Measurements from ENCODE around the gene FHAD1. TPM values are rescaled to one million over a fixed set of nuclear protein-coding genes. Genes with fewer than 3 reads are reported as not detected.

Gene FHAD1
- total RNA-seq, 1 experiment from 2014 or later = 0.42 TPM

DNA sequence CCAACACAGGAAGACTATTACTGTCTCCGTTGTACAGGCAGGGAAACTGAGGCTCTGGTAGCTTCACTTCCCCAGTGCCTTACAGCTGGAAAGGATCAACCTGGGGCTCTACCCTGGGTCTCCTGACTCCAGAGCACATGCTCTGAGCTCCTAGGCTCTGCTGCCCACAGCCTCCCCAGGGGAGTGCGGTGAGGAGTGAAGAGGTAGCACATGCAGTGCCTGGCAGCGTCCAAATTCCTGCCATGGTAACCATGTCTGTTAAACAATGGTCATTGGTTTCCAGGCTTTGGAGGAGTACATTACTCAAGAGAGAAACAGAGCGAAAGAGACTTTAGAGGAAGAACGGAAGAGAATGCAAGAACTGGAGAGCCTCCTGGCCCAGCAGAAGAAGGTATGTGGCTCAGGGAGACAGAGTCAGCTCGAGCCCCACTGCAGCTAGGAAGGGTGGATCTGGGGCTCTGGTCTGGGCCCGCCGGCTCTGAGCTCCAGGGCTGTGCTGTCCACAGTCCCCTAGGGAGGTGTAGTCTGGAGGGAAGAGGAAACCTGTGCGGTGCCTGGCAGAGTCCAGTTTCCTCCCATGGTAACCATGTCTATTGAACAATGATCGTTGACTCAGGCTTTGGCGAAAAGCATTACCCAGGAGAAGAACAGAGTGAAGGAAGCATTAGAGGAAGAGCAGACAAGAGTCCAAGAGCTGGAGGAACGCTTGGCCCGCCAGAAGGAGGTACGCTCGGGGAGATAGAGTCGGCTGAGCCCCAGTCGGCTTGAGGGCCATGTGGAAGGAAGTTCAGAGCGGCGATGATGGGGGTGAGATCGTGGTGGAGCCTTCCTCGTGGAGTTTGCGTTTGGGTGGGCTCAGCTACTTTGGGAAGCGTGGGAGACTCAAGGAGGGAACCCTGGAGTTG, 98.0 kb downstream of the FHAD1 start:
- DNase-seq (ENCODE audit: low read depth, low spot score) = no peak
- in situ Hi-C loops (cut with HindIII; ENCODE audit: low pct_unique_long_range_greater_than_20kb, low sequenced_read_pairs) = no loop called here

DNA sequence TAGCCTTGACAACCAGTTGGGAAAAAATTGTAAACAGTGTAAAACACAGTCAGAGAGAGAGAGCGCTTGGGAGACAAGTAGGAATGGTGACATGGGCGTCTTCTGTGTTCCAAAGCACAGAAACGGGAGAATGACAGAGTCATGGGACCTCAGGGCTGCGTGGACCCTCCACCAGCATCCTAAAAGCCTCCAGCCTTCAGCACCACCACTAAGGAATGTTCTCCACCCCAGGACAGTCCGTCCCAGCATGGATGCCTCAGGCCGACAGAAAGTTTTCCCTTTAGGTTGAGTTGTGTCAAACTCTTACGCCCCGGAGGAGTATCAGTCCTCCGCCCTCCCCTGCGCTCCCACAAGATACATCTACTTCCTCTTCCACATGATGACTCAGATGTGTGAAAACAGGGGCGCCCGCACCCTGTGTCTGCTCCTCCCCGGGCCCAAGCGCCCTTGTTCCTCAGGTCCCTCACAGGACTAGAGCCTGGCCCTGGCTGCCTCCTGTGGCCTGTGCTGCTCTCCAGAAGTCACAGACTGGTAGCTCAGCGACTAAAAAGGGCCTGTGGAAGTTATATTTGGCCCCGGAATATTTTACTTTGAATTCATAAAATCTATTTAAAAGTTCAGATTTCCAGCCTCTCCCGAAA, 98.8 kb downstream of the FHAD1 start:
- DNase-seq (ENCODE audit: low read depth, low spot score) = no peak
- in situ Hi-C loops (cut with HindIII; ENCODE audit: low pct_unique_long_range_greater_than_20kb, low sequenced_read_pairs) = no loop called here

DNA sequence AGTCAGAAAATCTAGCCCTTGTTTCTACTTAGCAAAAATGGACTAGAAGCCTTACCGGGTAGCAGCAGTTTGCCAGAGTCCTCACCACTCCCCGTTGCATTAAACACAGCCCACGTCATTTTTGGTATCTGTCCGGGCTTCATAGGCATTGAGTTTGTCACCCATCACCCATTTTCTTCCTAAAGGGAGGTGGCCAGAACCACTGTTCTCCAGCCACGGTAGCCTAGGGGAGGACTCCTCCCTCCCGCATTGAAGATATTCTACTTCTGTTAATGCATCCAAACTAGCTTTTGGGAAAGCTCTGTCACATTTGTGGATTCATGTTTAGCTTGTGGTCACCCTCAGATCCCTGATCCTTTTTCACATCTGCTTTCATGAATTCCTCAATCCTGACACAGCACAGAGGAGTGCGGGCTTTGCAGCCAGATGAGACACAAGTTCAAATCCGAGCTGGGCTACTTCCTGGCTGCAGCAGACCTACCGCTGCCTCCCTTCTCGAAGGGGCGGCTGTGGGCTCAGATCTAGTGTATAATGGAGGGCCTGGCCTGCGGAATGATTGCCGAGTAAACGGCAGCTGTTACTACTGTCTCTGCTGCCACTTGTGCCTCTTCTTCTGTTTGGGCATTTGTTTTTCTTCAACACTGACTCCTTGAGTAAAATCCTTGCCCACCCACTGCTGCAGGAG, 99.5 kb downstream of the FHAD1 start:
- DNase-seq (ENCODE audit: low read depth, low spot score) = no peak
- in situ Hi-C loops (cut with HindIII; ENCODE audit: low pct_unique_long_range_greater_than_20kb, low sequenced_read_pairs) = no loop called here

DNA sequence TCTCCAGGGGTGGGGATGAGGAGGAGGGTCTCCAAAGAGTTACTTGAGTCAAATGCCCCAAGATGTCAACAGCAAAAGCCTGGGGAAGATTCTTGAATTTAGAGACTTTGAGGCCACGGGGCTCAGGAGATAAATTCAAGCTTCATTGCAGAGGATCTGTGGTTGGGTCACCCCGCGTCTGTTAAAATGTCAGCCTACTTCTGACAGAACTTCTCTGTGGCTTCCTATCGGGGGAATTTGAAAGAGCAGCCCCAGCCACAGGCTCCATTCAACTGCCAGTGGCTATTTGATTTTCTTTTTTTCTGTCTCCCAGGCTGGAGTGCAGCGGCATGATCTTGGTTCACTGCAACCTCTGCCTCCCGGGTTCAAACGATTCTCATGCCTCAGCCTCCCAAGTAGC, 100.2 kb downstream of the FHAD1 start:
- in situ Hi-C loops (cut with HindIII; ENCODE audit: low pct_unique_long_range_greater_than_20kb, low sequenced_read_pairs) = no loop called here
- DNase-seq (ENCODE audit: low read depth, low spot score) = no peak

DNA sequence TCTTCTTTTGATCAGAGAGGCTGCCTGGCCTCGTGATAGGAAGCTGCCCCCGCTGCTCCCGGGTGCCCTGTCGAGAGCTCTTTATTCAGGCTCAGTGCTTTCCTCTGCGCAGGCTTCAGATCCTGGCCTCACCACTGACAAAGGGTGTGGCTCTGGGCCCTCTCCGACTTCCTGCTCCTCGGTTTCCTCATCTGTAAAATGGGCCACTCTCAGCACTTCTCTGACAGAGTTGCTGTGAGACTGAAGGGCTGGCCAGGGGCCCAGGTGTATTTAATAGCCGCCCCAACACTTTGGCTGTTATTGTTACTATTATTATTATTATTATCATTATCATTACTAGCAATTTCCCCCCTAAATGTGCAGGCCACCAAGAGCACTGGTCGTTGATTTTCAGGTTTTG, 101.6 kb downstream of the FHAD1 start:
- DNase-seq (ENCODE audit: low read depth, low spot score) = no peak
- in situ Hi-C loops (cut with HindIII; ENCODE audit: low pct_unique_long_range_greater_than_20kb, low sequenced_read_pairs) = no loop called here

DNA sequence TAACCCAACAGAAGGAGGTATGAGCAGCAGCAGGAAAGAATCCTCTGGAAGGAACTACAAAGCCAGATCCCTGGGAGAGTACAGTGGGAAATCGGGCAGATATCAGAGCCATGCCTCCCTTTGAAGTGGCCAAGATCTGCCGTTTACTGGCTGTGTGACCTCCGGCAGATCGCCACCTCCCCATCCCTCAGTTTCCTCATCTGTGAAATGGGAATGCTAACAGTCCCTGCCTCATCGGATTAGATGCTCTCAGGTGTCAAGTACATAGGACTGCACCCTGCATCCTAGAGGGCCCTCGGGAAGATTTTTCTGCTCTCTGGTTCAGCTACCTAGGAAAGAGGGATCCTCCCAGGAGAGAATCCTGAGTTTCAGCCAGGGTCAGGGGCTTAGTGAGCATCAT, 102.1 kb downstream of the FHAD1 start:
- DNase-seq (ENCODE audit: low read depth, low spot score) = no peak
- in situ Hi-C loops (cut with HindIII; ENCODE audit: low pct_unique_long_range_greater_than_20kb, low sequenced_read_pairs) = no loop called here

DNA sequence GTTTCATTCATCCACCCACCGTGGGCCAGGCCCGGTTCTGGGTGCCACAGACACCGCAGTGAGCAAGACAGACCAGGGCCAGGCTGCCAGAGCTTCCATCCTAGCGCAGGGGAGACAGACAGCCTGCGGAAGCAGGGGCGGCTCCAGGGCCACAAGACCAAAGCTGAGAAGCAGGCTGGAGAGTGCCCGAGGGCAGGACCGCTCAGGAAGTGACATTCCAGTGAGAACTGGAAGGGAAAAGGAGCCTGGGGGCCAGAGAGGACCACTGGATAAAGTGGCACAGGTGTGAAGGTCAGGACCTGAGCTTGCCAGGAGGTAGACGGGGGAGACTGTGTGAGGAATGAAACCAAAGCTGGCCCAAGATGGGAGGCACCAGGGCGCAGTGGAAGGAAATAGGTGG, 103.1 kb downstream of the FHAD1 start:
- in situ Hi-C loops (cut with HindIII; ENCODE audit: low pct_unique_long_range_greater_than_20kb, low sequenced_read_pairs) = no loop called here
- no peak for DNase-seq (ENCODE audit: low read depth, low spot score)

DNA sequence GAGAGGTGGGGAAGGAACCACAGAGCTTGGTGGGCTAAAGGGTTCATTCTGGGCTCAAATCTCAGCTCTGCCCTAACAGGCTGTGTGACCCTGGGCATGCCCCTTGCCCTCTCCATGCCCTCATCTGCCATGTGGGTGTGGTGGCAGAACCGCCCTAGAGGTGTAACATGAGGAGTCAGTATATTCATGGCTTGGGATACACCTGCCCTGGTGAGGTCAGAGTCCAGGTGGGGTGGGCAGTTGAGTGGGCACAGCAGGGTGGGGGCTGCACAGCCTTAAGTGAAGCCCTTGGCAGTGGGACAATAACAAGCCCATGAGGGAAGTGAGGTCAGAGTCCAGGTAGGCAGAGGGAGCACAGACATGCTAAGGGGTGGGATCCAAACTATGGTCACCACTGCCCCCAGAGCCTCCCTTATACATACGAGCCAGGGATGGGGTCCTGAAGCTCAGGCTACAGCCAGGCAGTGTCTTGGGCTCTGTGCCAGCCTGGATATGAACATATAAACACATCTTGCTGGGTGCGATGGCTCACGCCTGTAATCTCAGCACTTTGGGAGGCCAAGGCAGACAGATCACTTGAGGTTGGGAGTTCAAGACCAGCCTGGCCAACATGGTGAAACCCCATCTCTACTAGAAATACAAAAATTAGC, 103.7 kb downstream of the FHAD1 start:
- in situ Hi-C loops (cut with HindIII; ENCODE audit: low pct_unique_long_range_greater_than_20kb, low sequenced_read_pairs) = no loop called here
- DNase-seq (ENCODE audit: low read depth, low spot score) = no peak

DNA sequence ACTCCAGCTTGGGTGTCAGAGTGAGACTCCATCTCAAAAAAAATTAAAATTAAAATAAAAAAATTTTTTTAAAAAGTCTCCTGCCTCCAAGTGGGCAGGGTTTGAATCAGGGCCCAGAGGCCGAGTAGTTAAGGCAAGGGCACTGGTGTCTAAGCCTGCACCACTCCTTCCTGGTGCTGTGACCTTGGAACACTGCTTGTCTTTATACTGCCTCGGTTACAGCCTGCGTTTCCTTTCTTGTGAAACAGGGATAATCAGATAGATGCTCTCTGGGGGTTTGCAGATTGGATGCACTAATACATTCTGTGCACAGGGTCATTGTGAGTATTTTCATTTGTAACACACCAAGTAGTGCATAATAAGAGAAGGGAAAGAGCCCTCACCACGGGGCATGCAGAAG, 104.3 kb downstream of the FHAD1 start:
- no peak for DNase-seq (ENCODE audit: low read depth, low spot score)
- in situ Hi-C loops (cut with HindIII; ENCODE audit: low pct_unique_long_range_greater_than_20kb, low sequenced_read_pairs) = no loop called here

DNA sequence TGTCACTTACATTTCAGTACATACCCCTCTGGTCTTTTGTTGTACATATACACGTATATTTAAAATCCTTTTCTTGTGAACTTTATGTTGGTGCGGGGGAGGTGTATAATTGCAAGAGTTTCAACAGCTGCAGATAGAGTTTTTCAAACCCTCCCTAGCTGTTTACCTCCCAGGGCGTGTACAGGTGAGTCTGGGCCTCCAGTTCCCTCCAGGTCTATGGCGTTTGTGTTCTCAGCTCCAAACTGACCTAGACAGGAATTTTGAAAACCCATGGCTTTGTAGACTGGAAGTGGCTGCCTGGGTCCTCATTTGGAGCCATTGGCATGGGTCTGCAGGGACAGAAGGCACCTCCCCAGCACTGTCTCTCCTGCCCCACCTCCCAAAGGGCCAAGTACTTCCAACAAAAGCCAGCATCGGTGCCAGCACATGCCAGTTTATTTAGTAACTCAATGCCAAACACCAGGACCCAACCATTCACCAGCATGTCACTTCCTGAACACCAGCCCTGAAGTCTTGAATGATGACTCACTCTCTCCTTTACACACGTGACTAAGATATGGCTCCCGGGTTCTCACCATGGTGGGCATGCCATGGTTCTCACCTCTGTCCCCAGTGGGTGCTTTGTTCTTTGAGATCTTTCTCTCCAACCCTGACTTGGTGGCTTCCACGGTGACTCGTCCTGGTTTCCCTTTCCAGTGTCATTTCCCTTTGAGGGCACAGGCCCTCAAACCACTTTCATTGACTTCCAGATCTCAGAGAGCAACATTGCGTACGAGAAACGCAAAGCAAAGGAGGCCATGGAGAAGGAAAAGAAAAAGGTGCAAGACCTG, 105.3 kb downstream of the FHAD1 start:
- in situ Hi-C loops (cut with HindIII; ENCODE audit: low pct_unique_long_range_greater_than_20kb, low sequenced_read_pairs) = no loop called here
- DNase-seq (ENCODE audit: low read depth, low spot score) = peak; percentile 37

DNA sequence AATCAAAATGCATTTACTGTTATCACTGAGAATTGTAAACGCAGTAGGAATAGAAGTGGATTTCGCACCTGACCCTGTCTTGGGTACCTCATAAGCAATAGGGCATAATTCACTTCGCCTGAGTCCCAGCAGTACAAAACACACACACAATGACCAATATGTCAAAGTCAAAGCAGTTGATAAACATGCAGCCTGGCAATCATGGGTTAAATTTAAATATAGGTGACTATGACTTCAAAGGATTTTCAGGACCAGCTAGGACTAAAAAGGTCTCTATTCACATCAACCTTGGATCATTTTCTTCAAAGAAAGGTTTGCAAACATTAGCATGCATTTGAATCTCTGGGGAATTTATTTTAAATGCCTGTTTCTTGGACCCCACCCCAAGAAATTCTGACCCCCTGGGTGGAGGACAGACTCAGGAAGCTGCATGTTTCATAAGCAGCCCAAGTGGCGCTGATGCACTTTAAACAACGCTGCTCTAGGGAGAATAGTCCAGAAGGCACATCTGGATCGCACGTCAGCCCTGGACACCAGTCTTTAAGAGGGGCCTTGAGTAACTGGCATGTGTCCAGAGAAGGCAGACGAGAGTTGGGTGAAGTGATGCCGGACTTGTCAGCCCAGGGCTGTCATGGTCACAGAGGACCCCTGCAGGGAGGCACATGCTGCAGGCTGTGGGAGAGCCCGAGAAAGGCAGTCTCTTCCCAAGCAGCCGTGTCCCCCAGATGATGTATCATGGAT, 107.0 kb downstream of the FHAD1 start:
- no peak for DNase-seq (ENCODE audit: low read depth, low spot score)

DNA sequence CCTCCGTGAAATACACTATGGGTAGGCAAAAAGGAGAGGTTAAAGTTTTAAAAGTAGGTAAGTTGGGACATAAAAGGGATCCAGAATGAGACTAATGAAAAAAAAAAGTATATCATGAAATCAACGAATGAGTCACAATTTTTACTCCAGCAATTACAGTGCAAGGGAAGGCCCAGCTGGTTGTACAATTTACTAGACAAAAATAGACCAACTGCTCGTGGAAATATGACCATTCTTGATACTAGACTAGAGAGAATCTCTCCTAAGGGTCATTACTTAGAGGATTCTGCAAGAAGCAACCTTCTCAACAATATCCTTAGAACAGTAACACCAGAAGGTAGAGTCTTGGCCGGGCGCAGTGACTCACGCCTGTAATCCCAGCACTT, 107.5 kb downstream of the FHAD1 start:
- in situ Hi-C loops (cut with HindIII; ENCODE audit: low pct_unique_long_range_greater_than_20kb, low sequenced_read_pairs) = no loop called here
- DNase-seq (ENCODE audit: low read depth, low spot score) = no peak

More for the DNA sequence above, 107.0 kb downstream of the FHAD1 start:
- in situ Hi-C loops (cut with HindIII; ENCODE audit: low pct_unique_long_range_greater_than_20kb, low sequenced_read_pairs) = no loop called here

DNA sequence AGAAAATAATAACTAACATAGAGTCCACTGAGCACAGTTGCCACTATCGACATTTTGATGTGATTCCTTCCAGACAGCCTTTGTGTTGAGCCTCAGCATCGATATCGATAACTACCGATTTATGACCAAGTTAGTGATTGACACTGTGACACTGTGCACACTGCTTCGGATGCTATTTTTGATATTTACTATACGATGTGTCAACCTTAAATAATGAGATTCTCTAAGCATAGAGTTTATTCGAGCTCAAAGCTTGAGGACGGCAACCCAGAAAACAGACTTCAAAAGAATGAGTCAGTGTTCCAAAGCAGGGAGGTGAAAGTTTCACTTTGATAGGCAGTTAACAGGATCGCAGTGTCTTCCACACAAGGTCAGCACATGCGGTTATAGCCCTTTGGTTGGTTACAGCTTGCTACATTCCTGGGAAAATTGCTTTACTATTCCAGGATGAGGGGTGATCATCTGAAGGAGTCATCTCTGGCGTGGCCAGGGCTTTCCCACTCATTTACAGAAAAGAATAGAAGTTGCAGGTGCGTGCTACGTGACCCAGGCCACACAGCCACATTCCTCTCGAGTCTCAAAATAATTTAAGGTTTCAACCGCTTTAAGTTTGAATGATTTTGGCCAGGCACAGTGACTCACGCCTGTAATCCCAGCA, 109.1 kb downstream of the FHAD1 start:
- DNase-seq (ENCODE audit: low read depth, low spot score) = no peak
- in situ Hi-C loops (cut with HindIII; ENCODE audit: low pct_unique_long_range_greater_than_20kb, low sequenced_read_pairs) = no loop called here

DNA sequence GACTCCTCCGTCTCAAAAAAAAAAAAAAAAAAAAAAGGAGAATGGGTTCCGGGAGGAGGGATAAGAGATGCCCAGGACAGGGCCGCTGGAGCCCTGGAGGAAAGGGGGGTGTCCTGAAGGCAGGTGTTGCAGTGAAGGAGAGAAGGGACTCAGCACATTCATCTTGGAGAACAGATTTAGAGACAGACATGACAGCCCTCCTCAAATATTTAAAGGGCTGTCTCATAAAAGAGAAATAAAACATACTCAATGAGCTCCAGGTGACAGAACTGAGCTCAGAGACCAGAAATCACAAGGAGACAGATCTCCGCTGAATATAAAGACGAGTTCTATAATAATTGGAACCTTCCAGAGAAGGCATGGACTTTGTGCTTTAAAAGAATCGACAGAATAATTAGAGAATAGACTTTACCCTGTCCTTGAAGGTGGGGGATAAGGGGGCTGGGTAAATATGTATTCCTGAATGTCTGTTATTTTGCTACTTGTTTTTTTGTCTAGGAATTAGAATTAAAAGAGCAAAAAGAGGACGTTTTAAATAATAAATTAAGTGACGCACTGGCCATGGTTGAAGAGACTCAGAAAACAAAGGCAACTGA, 110.7 kb downstream of the FHAD1 start:
- no peak for DNase-seq (ENCODE audit: low read depth, low spot score)
- in situ Hi-C loops (cut with HindIII; ENCODE audit: low pct_unique_long_range_greater_than_20kb, low sequenced_read_pairs) = no loop called here

DNA sequence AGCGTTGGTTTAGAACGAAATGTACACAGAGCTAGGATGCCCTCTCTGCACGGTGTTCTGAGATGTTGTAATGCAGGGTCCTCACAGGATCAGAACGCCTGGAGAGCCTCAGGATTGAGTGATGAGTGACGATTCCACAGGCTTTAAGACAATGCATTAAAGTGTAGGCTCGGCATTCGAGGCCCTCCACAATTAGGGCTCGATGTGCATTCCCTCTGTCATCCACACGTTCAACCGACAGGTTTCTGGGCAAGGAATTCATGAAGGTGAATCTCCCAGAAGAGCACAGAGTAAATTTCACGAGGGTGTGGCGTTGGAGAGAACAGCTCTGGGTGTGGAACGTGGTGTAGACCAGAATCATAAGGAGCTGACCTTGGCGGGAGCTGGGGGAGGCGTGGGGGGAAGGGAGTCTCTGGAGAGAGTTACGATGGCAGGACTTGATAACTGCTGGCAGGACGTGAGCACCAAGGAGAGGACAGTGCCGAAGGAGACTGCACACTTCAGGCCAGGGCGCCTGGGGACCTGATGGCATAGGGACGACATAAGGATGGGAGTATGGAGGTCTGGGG, 111.6 kb downstream of the FHAD1 start:
- in situ Hi-C loops (cut with HindIII; ENCODE audit: low pct_unique_long_range_greater_than_20kb, low sequenced_read_pairs) = no loop called here
- no peak for DNase-seq (ENCODE audit: low read depth, low spot score)

DNA sequence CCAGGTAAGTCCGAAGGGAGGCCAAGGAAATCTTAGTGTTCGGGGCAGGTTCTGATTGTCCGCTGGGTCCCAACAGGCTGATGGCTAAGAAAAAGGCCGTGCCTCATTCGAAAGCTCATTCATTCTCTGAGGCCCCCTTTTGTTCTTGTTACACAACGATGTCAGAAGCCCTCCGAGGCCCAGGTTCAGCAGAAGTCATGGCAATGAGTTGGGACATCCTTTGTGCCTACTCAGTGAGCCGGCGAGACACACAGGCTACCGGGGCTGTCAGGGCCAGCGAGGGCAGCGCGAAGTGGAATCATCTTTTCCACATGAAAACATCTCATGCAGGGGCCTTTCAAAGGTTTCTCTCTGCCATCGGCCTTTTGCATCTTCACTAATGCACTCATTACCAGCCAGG, 113.7 kb downstream of the FHAD1 start:
- in situ Hi-C loops (cut with HindIII; ENCODE audit: low pct_unique_long_range_greater_than_20kb, low sequenced_read_pairs) = no loop called here
- no peak for DNase-seq (ENCODE audit: low read depth, low spot score)
